Amniotic stem cell (primary cell): ENCODE measurements around the gene CEP104.

Experiments used
- DNase-seq: peaks from one replicate; lab custom pipeline; 2025; lab: John Stamatoyannopoulos, UW

Gene CEP104

DNA sequence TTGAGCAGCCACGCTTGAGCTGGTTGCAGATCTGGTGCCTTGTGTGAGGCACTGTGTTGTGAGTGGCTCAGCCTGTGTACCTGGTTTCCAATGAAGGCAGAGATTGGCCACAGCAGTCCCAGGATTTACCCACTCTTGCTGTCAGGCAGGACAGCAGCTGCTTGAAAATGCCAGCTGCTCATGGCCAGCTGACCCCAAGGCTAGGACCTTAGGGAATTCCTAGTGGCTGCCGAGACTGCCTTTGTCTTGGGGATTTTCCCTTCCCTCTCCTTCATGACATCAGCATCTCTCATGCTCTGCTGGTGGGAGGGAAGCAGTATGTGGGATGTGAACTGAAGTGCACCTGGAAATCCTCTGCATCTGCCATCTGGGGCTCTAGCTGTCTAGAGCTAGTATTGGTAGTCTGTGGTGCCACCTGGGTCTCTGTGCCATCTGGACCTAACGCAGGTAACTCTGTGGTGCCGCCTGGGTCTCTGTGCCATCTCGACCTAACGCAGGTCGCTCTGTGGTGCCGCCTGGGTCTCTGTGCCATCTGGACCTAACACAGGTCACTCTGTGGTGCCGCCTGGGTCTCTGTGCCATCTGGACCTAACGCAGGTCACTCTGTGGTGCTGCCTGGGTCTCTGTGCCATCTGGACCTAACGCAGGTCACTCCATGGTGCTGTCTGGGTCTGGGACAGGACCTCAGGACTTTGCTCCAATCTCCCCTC is 56.9 kb downstream of the CEP104 start:
- DNase-seq: no peak

DNA sequence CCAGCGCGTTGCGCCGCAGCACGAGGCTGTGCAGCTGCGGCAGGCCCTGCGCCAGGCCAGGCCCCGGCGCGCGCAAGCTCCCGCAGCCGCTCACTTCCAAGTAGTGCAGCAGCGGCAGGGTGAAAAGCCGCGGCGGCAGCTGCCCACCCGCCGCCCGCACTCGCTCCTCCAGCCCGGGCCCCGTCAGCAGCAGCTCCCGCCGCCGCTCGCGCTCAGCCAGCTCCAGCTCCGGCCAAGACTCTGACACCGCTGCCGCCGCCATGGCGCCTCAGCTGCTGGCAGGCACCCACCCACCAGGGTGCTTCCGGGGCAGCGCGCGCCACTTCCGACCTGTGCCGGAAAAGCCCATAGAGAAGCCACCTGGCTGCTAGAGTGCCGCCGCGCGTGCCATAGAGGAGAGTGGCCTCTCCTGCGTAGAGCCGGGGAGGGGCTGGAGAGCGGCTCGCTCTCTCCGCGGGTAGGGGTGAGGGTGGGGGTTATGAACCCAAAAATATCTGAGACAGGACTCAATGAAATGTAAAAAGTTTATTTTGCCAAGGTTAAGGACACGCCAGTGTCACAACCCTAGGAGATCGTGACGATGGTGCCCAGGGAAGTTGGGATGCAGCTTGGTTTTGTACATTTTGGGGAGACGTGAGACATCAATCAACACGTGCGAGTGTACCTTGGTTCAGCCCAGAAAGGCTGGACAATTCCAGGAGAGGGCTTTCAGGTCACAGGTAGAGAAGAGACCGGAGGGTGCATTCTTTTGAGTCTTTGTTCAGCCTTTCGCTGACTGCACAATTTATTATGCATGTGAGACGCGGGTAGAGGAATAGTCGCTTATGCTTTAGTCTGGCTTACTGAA is 60.6 kb downstream of the CEP104 start, which contains the start of gene LRRC47:
Gene LRRC47, minus strand, starts transcription at position 284 of the 847 bp plus-strand sequence. Its CDS starts 22 bp downstream, at position 262.
- peak; percentile 90 for DNase-seq

DNA sequence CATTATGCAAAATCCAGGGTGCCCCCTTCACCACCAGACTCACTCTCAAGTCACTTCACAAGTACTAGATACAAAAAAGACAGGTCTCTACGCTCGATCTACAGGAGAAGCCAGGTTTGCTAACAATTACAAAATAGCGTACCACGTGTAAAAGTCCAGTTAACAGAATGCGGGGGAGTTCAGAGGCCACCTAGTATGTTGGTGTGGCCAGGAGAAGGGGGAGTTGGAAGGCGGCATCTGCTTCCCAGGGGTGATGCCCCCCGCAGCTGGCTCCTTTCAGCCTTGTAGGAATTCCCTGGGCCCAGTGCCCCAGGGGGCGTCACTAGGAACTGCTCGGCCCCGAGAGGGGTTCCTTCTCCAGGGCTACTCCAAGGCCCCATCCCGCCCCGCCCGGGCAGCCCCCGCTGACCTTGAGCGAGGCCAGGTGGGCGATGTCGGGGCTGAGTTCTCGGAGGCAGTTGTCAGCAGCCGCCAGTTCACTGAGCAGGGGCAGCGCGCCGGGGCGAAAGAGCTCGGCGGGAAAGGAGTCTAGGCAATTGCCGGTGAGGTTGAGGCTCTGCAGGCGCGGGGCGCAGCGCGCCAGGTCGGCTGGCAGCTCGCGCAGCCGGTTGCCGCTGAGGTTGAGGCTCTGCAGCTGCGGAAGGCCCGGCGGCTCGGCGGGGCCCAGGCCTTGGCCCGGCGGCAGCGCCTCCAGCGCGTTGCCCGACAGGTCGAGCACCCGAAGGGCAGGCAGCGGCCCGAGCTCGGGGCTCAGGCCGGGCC is 61.4 kb downstream of the CEP104 start:
- no peak for DNase-seq

DNA sequence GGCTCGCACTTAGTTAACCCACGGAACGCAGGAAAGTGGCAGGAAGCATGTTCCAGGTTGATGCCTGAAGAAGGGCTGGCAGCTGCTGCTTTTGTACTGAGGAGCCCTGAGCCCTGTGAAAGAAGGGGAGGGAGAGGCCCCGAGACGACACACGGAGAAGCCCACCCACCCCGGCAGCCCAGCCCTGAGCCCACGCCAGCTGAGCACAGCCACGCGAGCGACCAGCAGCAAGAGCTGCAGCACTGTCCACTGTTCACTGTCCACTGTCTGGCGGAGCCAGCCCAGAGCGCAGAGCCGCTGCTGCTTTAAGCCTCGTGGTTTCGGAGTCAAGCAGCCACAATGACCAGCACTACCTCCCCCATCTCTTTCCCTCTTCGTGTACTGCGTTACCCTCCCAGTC is 66.1 kb downstream of the CEP104 start:
- DNase-seq: no peak

DNA sequence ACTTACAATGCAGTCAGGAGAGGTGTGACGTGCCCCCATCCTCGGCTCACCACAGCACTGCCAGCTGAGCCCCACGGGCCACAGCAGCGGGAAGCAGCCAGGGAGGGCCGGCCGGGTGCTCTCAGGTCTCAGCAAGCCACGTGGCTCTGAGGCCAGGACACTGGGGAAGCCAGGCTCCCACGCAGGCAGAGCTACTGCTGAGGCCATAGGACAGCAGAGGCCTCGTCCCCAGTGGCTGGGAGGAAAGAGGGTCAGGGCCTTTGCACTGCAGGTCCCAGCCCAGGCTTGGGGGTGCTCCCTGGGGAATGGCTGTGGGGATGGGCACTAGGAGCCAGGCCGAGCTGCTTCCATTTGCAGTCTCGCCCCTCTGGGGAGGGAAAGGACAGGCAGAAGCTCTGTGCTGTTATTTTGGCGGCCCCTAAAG is 66.5 kb downstream of the CEP104 start:
- DNase-seq: no peak

DNA sequence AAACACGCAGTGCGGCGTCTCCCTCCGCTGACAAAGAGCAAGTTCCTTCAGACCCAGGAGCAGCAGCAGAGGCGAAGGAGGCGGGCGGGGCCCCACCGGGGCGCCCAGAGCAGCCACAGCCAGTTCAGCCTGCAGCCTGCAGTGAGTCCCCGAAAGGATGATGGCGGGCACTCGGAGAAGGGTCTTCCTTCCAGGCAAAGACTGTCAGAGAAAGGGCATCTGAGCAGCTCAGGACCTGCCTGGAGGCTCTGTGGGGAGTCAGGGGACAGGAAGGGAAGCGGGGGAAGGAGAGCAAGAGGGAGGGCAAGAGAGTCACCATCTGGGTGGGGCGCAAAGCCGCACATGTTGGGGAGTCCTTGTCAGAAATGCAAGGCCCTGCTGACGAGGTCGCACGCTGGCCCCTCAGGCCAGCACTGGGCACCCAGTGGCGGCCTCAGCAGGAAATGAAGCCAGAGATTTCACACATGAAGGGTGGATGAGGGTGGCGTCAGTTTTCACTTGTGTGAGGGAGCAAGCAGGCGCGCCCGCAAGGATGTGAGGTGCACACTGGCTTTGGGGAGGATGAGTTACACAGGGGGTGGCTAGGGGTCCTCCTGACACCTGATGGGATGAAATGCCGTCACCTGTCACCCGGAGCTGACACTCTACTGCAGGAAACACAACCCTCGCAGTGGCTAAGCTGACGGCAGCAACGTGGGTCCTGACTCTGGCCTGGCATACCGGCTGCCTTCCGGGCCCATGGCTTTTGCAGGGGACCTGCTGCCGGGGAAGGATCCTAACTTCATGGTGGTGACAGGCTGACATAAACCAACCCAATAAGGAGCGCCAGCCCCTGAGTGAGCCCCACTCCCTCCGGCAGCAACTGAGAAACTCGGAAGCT is 67.3 kb downstream of the CEP104 start:
- no peak for DNase-seq

DNA sequence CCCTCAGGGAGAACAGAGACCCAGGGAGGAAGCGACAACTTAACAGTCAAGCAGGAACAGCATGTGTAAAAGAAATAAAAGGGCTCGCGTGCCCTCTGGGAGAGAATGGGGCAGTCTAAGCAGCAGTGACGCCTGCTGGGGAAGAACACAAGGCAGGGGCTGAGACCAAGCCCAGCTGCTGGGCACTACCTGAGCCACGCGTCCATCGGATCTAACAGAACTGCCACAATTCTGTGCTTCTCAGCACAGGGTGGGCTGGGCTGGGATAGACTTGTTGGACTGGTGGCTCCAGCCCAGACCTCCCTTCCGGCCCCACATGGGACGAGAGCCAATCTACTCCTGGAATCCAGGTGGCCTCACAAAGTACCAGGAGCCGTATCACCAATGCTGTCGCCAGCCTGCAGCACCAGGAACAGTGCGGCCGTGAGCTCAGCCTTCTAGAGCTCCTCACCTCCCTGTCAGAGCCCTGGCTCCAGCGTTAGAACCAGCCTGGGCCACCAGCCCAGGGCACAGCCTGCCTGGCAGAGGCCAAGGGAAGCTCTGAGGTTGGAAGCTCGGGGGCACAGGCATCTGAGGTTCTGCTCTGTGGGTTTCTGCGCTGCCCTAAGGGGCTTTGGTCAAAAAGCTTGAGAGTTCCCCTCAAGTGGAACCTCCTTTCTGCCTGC is 68.1 kb downstream of the CEP104 start:
- no peak for DNase-seq

DNA sequence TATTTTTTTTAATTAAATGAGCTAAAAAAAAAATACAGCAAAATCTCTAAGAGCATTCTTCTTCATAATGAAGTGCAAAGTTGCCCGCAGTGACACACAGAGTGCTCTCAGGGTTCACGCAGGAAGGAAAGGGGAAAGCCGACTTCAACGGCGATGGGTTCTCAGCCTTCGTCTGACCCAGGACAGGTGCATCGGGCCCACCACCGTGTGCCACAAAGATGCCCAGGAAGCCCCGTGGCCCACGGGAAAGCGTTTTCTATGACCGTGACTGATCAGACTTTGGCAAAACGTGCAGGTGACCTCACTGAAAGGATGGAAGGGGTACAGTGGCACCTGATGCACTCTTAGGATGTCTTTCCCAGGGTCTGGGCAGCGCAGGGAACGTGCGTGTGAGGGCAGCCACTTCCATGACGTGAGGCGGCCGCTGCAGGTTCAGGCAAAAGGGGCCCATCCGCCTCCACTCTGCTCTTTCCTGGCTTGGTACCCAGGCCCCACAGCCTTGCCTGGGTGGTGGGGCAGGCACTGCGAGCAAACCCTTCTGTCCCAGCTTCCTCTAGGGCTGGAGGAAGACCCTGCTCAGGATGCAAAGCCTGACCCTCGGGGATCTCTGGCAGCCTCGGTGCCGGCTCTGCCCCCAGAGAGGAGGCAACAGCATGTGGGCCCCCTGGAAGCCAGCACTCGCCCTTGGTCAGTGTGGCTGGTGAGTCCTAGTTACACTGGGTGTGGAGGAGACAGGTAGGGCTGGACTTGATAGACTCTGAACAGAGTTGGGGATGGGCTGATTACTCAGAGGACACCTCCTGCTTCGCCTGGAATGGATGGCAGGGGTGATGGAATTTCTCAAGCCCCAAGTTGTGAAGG is 69.0 kb downstream of the CEP104 start:
- DNase-seq: no peak

DNA sequence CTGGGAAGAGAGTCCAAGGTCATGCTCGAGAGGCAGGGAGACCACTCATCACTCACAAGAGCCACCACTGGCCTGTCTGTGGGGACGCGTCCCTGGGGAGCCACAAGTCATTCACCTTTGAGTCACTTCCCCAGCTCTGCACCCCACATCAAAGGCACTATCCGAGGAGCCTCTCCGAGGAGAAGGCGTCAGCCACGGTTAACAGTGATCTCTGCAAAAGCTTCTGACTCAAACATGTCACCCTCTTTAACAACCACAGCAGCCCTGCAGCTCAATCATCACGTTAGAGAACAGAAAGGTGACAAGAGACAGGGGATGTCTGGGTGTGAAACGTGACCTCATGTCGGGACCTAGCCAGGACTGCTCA is 69.7 kb downstream of the CEP104 start:
- no peak for DNase-seq

DNA sequence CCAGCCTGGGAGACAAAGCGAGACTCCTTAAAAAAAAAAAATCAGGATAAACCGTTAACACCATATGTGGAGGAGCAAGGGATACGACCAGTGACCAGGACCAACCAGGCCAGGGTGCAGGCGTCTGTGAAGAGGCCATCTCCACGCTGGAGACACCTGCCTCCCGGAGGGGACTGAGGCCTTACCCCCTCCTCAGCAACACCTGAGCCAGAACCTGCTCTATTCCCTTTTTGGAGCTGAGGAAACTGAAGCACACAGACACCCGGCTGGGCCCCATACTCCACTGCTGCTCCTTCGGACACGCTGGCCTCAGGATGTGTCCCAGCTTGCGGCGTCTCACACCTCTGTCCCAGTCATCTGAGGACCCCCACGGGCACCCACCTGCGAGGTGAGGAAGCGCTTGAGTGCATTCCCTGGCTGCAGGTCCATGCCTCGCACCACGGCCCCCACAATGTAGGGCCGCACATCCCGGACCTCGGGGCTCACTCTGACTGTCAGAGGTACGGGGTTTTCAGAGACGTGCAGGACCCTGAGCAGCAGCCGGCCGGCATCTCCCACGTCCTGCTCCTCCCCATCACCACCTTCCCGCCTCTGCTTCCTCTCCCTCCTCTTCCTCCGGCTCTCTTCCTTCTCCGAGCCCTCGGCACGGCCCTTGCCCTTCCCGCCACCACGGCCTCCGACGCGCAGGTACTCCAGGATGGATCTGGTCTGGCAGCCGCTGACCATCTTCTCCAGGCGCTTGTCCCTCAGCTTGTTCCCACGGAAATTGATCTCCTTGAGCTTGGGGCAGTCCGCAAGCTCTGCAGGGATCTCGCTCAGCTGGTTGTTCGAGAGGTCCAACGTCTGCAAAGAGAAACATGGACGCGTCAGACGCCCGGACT is 70.3 kb downstream of the CEP104 start:
- no peak for DNase-seq

DNA sequence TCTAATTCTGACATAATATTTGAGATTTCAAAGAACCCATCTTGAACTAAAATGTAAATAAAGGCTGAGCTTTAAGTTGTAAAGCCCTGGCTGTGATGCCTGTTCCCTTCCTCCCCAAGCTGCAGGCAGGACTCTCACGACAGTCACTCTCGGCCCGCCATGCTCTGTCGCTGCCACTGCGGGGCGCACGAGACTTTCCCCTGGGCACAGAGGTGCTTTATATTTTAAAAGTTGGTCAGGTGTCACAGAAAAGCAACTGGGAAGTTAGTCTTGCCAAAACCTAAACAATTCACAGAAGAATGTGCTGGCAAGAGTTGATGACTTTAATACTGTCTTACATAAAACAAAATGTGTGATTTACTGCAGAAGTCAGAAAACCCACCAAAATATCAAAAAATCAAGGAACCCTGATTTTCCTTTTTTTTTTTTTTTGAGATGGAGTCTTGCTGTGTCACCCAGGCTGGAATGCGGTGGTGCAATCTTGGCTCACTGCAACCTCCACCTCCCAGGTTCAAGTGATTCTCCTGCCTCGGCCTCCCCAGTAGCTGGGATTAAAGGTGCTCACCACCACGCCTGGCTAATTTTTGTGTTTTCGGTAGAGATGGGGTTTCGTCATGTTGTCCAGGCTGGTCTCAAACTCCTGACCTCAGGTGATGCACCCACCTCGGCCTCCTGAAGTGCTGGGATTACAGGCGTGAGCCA is 71.4 kb downstream of the CEP104 start:
- DNase-seq: no peak

DNA sequence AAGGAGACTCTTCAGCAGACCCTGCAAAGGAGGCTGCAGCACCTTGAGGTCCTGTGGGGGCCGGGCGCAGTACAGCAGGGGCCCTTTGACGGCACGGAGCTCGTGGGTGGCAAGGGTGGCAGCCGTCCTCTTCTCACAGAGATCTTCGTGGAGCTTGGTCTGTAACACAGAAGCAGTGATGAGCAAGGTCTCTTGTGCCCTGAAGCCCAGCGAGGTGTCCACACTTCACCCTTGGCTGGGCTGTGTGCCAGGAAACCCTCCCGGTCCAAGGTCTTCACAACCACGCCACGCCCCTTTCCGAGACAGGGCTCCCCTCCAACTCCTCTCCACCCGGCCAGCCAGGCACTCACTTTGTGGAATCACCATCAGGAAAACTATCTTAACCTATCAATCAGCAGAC is 72.0 kb downstream of the CEP104 start:
- no peak for DNase-seq

DNA sequence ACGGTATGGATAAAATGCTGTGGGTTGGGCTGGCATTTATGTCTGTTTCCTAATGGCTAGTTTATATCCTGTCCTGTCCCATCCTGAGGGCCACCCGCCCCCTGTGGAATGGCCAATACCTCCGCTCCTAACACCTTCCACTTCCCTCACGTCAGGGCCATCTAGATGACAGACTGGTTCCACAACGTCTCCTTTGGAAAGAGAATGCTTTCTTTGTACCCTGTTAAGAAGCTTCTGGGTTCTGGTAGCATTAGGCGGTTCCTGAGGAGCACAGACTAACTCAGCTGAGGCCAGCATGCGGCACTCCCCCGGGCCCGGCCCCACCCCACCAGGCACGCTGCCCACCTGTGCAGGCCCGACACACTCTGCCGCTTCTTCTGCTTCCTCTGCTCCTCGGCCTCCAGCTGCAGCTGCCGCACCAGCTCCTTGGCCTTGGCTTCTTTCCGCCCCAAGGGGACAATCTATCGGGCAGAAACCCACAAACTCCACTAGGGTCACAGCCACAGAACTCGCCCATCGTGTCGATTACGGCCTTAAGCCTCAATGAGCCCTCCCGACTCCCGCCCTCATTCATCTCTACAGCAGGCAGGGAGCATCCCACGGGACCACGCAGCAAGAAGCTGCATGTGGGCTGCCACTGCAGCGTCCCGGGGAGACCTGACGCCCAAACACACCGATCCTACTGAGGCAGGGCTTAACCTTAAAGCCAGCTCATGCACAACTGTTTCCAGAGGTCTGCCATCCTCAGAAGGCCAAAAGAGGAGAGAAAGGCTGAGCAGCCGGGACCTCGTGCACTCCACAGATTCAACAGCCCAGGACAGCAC is 73.1 kb downstream of the CEP104 start:
- DNase-seq: no peak

DNA sequence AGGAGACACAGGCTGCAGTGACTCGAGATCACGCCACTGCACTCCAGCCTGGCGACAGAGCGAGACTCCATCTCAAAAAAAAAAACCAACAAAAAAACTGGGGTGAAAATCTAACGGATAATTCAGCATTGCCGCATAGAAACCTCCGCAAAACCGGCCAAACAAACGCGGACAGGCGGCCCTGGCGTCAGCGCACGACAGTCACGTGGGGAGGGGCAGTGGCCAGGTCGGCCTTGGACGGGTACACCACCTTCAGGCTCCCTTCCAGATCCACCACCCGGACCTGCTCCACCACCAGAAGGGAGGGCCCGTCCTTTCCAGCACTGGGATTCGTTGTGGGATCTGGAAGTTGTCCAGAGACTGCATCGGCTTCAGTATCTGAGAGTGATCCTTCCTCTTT is 76.1 kb downstream of the CEP104 start:
- no peak for DNase-seq

DNA sequence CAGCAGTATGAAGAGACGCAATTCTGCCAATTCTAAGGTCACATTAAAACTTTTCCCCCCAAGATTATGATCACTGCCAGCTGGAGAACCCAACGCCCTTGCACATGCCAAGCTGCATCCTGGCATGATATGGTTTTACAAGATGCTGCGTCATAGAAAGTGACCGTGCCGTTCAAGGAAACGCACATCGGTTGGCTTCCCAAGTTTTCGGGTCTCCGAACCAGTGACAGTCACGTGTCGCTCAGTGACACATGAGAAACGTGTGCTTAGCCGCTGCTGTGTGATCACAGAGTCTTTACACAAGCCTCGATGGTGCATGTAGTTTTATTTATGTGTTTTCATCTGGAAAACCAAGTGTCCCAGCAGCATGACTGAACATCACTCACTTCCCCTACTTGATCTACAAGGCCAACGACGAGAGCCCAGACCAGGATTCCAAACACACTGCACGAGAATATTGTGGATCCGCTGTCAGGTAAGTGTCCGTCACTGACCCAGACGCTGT is 77.0 kb downstream of the CEP104 start:
- DNase-seq: no peak

DNA sequence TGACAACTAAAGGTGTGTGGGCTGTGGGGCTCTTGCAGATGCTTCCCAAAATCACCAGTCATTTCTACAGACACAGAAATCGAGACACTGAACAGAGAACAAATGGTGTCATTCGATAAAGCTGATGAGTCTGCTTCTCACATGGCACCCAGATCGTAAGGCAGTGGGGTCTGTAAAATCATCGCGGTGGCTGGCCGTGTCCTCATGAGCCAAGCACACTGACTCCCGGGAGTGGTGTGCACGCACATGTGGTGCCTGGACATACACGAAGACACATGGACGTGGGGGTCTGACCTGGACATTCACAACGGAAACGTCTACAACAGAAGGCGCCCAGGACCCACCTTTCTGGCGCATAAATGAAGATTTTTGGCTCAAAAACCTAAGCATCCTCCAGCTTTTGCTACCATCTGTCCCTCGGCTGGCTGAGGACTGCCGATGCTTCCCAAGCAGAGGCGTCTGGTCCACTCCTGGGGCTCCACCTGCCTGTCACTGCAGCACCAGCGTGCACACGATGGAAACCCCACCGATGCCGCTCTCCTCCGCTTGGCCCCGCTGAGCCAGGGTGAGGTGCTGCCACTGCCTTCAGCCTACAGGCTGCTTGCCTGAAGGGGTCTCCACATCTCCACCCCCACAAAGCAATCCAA is 77.6 kb downstream of the CEP104 start:
- no peak for DNase-seq
